Embryonic facial prominence (tissue), 1 donor: ENCODE results near the gene UIMC1.
"Not testable (repeated sequence)": the region's sequence is repeated elsewhere in the genome, so short reads cannot be mapped to it uniquely, and the experiment has no call there.

ENCODE experiments used
- DNase-seq: peaks from one replicate; pipeline ENCODE4 v3.0.0-alpha.2; 2016; ENCODE audit errors: extremely low spot score

UIMC1 gene

DNA sequence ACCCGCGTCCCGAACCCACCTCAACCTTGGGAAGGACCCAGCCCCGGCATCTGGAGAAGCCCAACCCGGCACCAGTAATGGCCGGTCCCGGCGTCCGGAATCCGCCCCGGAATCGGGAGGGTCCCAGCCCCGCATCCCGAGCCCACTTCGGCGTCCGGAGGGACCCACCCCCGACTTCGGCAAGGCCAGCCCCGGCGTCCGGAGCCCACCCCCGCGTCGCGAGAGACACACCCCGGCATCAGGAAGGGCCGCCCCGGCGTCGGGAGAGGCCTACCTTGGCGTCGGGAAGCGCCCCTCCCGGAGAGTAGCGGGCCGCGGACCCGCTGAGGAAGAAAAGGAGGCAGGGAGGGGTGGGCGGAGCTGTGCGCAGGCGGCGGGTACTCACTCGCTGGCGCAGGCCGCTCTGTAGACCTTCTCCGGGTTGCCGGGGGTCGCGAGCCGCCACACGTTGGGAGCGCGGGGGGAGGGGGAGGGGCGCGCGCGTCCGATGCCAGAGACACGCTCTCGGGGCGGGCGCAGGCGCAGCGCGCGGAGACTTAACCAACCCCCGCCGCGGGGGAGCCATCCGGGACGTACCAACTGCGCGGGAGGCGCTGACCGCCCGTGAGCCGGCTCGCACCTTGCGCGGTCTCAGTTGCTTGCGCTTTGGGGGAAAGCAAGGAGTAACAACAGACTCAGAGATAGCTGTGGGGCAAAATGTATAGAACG lies at the start of gene UIMC1:
Gene UIMC1, minus strand, starts transcription at position 515 of the 708 bp plus-strand sequence. CDS start 24,164 bp downstream, outside the sequence.
- peak; percentile 85 for DNase-seq

- DNase-seq = no peak
Observed at GRCh38 chr5:177049285-177049684, 42.7 kb upstream of the UIMC1 start.

- not testable (repeated sequence) for DNase-seq
Observed at GRCh38 chr5:177048531-177048930, 42.0 kb upstream of the UIMC1 start.

GRCh38 chr5:177045631-177046030 lies 39.1 kb upstream of the UIMC1 start:
- DNase-seq = no peak

DNA sequence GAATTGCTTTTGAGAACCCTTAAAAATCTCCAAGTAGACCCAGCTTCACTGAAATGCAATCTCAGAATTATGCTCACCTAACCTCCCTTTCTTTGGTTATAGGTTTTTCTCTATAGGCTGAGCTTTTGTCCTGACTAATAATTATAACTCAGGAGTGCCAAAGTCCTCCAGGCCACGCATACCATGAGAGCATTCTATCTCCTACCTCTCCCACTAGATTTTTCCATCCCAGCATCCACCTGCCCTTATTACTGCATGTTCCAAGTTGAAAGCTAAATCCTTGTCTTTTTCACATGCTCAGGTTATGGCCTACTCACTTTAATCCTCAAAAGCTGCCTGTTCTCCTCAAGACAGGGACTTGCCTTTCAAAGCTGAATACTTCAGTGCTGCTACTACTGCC lies 38.1 kb upstream of the UIMC1 start:
- no peak for DNase-seq

- no peak for DNase-seq
Observed at GRCh38 chr5:177043958-177044357, 37.4 kb upstream of the UIMC1 start.

- no peak for DNase-seq
Observed at GRCh38 chr5:177043114-177043513, 36.5 kb upstream of the UIMC1 start.

- DNase-seq = no peak
Observed at GRCh38 chr5:177041936-177042335, 35.4 kb upstream of the UIMC1 start.

DNA sequence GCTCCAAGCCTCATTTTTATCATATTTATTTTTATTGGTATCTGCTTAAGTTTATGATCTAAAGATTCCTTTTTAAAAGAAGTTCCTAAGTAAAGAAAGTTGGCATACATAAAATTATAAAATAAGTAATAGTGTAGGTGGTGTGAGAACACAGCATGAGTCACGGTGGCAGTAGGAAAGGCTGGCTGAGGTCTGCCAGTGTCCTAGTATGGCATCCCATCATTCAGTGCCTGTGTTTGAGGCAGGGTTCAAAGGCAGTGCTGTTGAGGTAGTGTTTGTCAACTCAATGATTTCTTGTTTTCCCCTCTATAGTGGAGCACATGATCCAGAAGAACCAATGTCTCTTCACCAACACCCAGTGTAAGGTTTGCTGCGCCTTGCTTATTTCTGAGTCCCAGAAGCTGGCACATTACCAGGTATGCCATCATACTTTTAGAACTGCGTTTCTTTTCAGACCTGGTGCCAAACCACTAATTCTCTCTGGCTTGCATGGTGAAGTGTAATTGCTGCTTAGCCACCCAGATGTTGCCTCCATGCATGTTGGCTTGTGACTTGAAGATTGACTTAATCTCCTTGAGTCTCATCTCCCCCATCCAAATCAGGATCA lies 34.3 kb upstream of the UIMC1 start:
- no peak for DNase-seq

- no peak for DNase-seq
Observed at GRCh38 chr5:177036921-177037320, 30.3 kb upstream of the UIMC1 start.

DNA sequence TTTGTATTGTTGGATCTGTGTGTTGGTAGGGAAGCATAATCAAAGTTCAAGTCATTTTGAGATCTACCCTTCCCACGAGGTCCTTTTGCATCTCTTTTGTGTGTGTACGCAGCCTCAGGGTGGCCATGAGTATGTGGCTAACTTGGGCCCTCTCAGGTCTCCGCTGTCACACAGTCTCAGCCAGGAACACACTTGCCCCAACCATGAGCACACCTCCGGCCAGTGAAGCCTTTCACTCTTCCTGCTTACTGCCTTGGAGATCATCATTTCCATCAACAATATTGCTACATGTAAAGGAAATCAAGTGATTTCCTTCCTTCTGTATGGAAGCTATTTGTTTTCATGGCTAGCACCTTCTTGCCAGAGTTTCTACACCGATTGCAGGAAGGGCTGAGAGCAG lies 29.9 kb upstream of the UIMC1 start:
- DNase-seq = no peak

GRCh38 chr5:177035976-177036375 lies 29.4 kb upstream of the UIMC1 start:
- DNase-seq = no peak

GRCh38 chr5:177029498-177029897 lies 22.9 kb upstream of the UIMC1 start:
- DNase-seq = no peak

DNA sequence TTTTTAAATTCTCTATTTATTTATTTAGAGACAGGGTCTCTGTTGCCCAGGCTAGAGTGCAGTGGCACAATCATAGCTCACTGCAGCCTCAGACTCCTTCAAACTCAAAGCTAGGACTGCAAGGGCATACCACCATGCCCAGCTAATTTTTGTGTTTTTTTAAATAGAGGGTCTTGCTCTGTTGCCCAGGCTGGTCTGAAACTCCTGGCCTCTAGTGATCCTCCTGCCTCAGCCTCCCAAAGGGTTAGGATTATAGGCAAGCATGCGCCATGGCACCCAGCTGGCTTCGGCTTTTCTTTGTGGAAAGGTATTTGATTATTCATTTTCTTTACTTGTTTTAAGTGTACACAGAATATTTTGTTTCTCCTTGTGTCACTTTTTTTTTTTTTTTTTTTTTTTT lies 21.1 kb upstream of the UIMC1 start:
- DNase-seq = no peak

- DNase-seq = no peak
Observed at GRCh38 chr5:177025101-177025601, 18.6 kb upstream of the UIMC1 start.

DNA sequence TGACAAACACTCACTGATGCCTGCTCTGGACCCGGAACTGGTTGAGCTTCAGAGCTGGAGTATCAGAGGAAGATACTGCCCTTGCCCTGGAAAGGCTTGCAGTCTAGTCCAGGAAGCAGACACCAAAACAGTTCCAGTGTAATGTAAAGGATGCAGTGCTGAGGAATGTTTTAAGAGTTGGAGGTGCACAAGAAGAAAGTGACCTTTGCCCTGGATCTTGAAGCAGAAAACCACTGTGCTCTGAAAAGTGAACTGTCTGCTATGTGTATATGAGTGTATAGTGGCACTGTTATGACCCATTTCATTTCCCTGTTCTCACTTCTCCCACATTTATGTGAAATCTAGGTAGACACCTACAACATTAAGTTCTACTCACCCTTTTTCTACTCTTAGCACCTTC lies 18.0 kb upstream of the UIMC1 start:
- no peak for DNase-seq

- DNase-seq = no peak
Observed at GRCh38 chr5:177023303-177023664, 16.7 kb upstream of the UIMC1 start.

DNA sequence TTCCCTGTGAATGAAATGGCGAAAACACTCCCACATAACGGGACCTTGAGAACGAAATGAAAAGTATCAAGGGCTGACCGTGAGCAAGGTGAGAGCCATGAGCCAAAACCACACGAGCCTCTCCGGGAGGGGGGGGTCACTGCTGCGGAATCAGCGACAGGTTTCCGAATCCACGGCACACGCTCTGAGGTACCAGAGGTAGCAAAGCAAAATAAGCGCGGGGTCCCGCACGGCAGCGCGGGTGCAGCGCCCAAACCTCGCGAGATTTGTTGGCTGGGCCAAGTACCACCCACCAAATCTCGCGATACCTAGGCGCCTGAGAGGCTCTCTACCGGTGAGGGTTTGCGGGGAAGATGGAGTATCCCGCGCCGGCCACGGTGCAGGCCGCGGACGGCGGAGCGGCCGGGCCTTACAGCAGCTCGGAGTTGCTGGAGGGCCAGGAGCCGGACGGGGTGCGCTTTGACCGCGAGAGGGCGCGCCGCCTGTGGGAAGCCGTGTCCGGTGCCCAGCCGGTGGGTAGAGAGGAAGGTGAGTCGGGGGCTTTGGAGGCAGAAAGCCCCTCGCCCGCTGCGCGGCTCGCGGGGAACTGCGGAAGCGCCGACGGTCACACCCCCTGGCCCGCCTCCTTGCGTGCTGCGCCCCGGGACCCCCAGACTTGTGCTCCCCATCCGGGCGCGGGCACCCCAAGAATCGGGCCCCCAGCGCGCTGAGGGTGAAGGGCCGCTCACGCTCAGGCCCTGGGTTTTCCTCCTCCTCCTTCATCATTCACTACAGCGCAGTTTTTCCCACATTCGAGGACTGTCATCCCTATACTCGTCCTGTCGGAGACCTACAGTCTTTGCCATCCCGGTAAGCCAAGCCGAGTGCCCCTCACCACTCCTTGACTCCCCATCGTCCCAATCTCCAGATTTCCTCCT lies 16.1 kb upstream of the UIMC1 start, which contains the start of gene ZNF346:
Gene ZNF346, plus strand, starts transcription at position 311 of the 917 bp plus-strand sequence. Its CDS starts 43 bp downstream, at position 354.
- peak; percentile 87 for DNase-seq

- DNase-seq = no peak
Observed at GRCh38 chr5:177020033-177020432, 13.5 kb upstream of the UIMC1 start.

GRCh38 chr5:177018341-177018740 lies 11.8 kb upstream of the UIMC1 start:
- no peak for DNase-seq

- DNase-seq = no peak
Observed at GRCh38 chr5:177015156-177015555, 8.6 kb upstream of the UIMC1 start.

DNA sequence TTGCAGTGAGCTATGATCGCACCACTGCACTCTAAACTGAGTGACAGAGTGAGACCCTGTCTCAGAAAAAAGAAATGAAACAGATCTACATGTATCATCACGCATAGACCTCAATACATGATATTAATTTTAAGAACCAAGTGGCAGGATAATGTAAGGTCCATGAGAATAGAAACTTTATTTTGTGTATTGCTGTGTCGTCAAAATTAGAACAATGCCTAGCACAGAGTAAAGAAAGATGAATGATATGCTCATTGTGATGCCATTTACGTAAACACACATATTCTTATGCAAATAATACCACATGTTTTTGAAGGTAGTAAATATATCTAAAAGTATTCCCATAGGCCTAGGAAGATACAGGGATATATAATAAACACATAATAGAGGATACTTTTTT lies 3.6 kb upstream of the UIMC1 start:
- DNase-seq = no peak
